Central memory CD8-positive, alpha-beta T cell (primary cell): ENCODE data around the gene CLCN6.

Experiments used
- ATAC-seq: fragments of 150-1000 bp; cut with Tn5 transposase; replicated peaks from 2 replicates; pipeline ENCODE4 v1.10.0; 2022; ENCODE audit warnings: mild to moderate bottlenecking, moderate FRiP score, moderate number of reproducible peaks; ENCODE audit not compliant: poor library complexity, severe bottlenecking; ENCODE audit errors: extremely low read depth
- DNase-seq, 2 donors: peaks; one replicate each; pipeline ENCODE4 v3.0.0; 2021; ENCODE audit warnings: low spot score in 2 of 2
- H3K27ac Mint-ChIP-seq: one replicate; pipeline ENCODE4 v1.8.0; 2022; ENCODE audit warnings: low read depth, mild to moderate bottlenecking, moderate library complexity, mixed read lengths
- H3K27me3 Mint-ChIP-seq: one replicate; pipeline ENCODE4 v1.8.0; 2022; ENCODE audit warnings: mixed read lengths
- H3K36me3 Mint-ChIP-seq: one replicate; pipeline ENCODE4 v1.8.0; 2022; ENCODE audit warnings: mild to moderate bottlenecking, moderate library complexity, mixed read lengths; ENCODE audit not compliant: insufficient read depth
- H3K4me1 Mint-ChIP-seq: one replicate; pipeline ENCODE4 v1.8.0; 2022; ENCODE audit warnings: mixed read lengths
- H3K4me3 Mint-ChIP-seq: one replicate; pipeline ENCODE4 v1.8.0; 2022; ENCODE audit warnings: mild to moderate bottlenecking, moderate library complexity, mixed read lengths
- H3K9me3 Mint-ChIP-seq: one replicate; pipeline ENCODE4 v1.8.0; 2022; ENCODE audit warnings: mixed read lengths

The CLCN6 gene

GRCh38 chr1:11878891-11879190 is 72.8 kb downstream of the CLCN6 start:
- DNase-seq = no peak
- no peaks in the 10 kb centered on the region for H3K4me1 Mint-ChIP-seq
- no peak overlapping the region for H3K4me3 Mint-ChIP-seq
- H3K9me3 Mint-ChIP-seq = no peaks in the 10 kb centered on the region
- peaks cover 72% of the 10 kb centered on the region for H3K27me3 Mint-ChIP-seq
- no peaks in the 10 kb centered on the region for H3K36me3 Mint-ChIP-seq
- no peak overlapping the region for H3K27ac Mint-ChIP-seq
- no peak for ATAC-seq

- no peaks in the 10 kb centered on the region for H3K36me3 Mint-ChIP-seq
- no peak for DNase-seq
- H3K4me1 Mint-ChIP-seq = no peaks in the 10 kb centered on the region
- no peak overlapping the region for H3K4me3 Mint-ChIP-seq
- no peak for ATAC-seq
- H3K9me3 Mint-ChIP-seq = no peaks in the 10 kb centered on the region
- H3K27me3 Mint-ChIP-seq = peaks cover 65% of the 10 kb centered on the region
- H3K27ac Mint-ChIP-seq = no peak overlapping the region
Observed at GRCh38 chr1:11879311-11880180, 73.6 kb downstream of the CLCN6 start.

- no peaks in the 10 kb centered on the region for H3K9me3 Mint-ChIP-seq
- no peak overlapping the region for H3K27ac Mint-ChIP-seq
- no peaks in the 10 kb centered on the region for H3K36me3 Mint-ChIP-seq
- H3K4me1 Mint-ChIP-seq = no peaks in the 10 kb centered on the region
- peaks cover 60% of the 10 kb centered on the region for H3K27me3 Mint-ChIP-seq
- ATAC-seq = no peak
- H3K4me3 Mint-ChIP-seq = no peak overlapping the region
- no peak for DNase-seq
Observed at GRCh38 chr1:11880181-11880575, 74.2 kb downstream of the CLCN6 start.

GRCh38 chr1:11880911-11881748 is 75.1 kb downstream of the CLCN6 start:
- Mint-ChIP-seq H3K36me3 (no peaks in the 10 kb centered on the region), H3K27me3 (peaks cover 56% of the 10 kb centered on the region), H3K9me3 (no peaks in the 10 kb centered on the region), H3K4me3 (no peak overlapping the region), H3K27ac (no peak overlapping the region), H3K4me1 (no peaks in the 10 kb centered on the region)
- ATAC-seq (no peak), DNase-seq (no peak)

GRCh38 chr1:11881749-11882441 is 75.9 kb downstream of the CLCN6 start:
- Mint-ChIP-seq H3K9me3 (no peaks in the 10 kb centered on the region), H3K27me3 (peaks cover 52% of the 10 kb centered on the region), H3K4me3 (no peak overlapping the region), H3K4me1 (no peaks in the 10 kb centered on the region), H3K27ac (no peak overlapping the region), H3K36me3 (no peaks in the 10 kb centered on the region)
- ATAC-seq (no peak), DNase-seq (no peak)

- H3K9me3 Mint-ChIP-seq = no peaks in the 10 kb centered on the region
- no peak overlapping the region for H3K4me3 Mint-ChIP-seq
- H3K27me3 Mint-ChIP-seq = peaks cover 46% of the 10 kb centered on the region
- no peak for DNase-seq
- no peaks in the 10 kb centered on the region for H3K36me3 Mint-ChIP-seq
- no peak for ATAC-seq
- no peaks in the 10 kb centered on the region for H3K4me1 Mint-ChIP-seq
- H3K27ac Mint-ChIP-seq = no peak overlapping the region
Observed at GRCh38 chr1:11882814-11883538, 77.0 kb downstream of the CLCN6 start.

- Mint-ChIP-seq H3K4me3 (no peak overlapping the region), H3K9me3 (no peaks in the 10 kb centered on the region), H3K4me1 (no peaks in the 10 kb centered on the region), H3K27me3 (peaks cover 46% of the 10 kb centered on the region), H3K27ac (no peak overlapping the region), H3K36me3 (no peaks in the 10 kb centered on the region)
- DNase-seq (no peak), ATAC-seq (no peak)
Observed at GRCh38 chr1:11885916-11886315, 79.9 kb downstream of the CLCN6 start.

GRCh38 chr1:11886986-11887665 is 81.1 kb downstream of the CLCN6 start:
- Mint-ChIP-seq H3K4me3 (no peak overlapping the region), H3K4me1 (no peaks in the 10 kb centered on the region), H3K9me3 (no peaks in the 10 kb centered on the region), H3K27ac (no peak overlapping the region), H3K36me3 (no peaks in the 10 kb centered on the region), H3K27me3 (peaks cover 38% of the 10 kb centered on the region)
- no peak for ATAC-seq
- DNase-seq = no peak

- DNase-seq = no peak
- no peak overlapping the region for H3K4me3 Mint-ChIP-seq
- ATAC-seq = no peak
- H3K27ac Mint-ChIP-seq = no peak overlapping the region
- no peaks in the 10 kb centered on the region for H3K36me3 Mint-ChIP-seq
- H3K4me1 Mint-ChIP-seq = no peaks in the 10 kb centered on the region
- no peaks in the 10 kb centered on the region for H3K9me3 Mint-ChIP-seq
- peaks cover 38% of the 10 kb centered on the region for H3K27me3 Mint-ChIP-seq
Observed at GRCh38 chr1:11887666-11888007, 81.6 kb downstream of the CLCN6 start.

GRCh38 chr1:11888206-11888876 is 82.3 kb downstream of the CLCN6 start:
- Mint-ChIP-seq H3K27me3 (peaks cover 34% of the 10 kb centered on the region), H3K27ac (no peak overlapping the region), H3K36me3 (no peaks in the 10 kb centered on the region), H3K9me3 (no peaks in the 10 kb centered on the region), H3K4me3 (no peak overlapping the region), H3K4me1 (no peaks in the 10 kb centered on the region)
- no peak for DNase-seq
- ATAC-seq = no peak

- DNase-seq (no peak), ATAC-seq (no peak)
- Mint-ChIP-seq H3K4me3 (no peak overlapping the region), H3K27me3 (peaks cover 36% of the 10 kb centered on the region), H3K4me1 (peaks cover 2% of the 10 kb centered on the region), H3K27ac (no peak overlapping the region), H3K9me3 (no peaks in the 10 kb centered on the region), H3K36me3 (no peaks in the 10 kb centered on the region)
Observed at GRCh38 chr1:11888877-11889208, 82.9 kb downstream of the CLCN6 start.
